ENCODE results near the gene PALLD.

DNA sequence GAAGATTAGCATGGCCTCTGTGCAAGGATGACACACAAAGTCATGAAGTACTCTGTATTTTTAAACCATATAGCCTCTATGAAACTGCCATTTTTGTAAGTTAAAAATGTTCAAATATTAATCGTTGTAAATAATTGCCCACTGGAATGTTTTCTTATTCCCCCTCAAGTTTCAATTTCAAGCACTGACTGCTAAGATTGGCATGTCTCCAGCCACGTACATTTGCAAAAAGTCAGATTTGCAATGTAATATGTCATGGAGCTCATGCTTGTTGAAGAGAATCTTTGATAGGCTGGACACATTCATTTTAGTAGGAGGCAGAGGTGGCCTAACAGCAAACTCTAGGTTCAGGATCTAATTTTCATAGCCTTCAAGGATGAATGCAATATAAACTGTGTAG lies 388.5 kb downstream of the PALLD start:
- TF ChIP-seq CTCF (IDR thresholded peaks at IDR 0.05) (no peak), TCF7L2 (IDR thresholded peaks at IDR 0.05; ENCODE audit: low read depth, low read length) (no peak), POLR2AphosphoS5 (IDR thresholded peaks at IDR 0.05; ENCODE audit: low read depth, low read length) (no peak), SIN3A (IDR thresholded peaks at IDR 0.05; ENCODE audit: borderline replicate concordance, insufficient read depth, low read depth, low read length) (no peak)
- TF ChIP-seq, protein P1, sequence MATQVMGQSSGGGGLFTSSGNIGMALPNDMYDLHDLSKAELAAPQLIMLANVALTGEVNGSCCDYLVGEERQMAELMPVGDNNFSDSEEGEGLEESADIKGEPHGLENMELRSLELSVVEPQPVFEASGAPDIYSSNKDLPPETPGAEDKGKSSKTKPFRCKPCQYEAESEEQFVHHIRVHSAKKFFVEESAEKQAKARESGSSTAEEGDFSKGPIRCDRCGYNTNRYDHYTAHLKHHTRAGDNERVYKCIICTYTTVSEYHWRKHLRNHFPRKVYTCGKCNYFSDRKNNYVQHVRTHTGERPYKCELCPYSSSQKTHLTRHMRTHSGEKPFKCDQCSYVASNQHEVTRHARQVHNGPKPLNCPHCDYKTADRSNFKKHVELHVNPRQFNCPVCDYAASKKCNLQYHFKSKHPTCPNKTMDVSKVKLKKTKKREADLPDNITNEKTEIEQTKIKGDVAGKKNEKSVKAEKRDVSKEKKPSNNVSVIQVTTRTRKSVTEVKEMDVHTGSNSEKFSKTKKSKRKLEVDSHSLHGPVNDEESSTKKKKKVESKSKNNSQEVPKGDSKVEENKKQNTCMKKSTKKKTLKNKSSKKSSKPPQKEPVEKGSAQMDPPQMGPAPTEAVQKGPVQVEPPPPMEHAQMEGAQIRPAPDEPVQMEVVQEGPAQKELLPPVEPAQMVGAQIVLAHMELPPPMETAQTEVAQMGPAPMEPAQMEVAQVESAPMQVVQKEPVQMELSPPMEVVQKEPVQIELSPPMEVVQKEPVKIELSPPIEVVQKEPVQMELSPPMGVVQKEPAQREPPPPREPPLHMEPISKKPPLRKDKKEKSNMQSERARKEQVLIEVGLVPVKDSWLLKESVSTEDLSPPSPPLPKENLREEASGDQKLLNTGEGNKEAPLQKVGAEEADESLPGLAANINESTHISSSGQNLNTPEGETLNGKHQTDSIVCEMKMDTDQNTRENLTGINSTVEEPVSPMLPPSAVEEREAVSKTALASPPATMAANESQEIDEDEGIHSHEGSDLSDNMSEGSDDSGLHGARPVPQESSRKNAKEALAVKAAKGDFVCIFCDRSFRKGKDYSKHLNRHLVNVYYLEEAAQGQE (IDR thresholded peaks at IDR 0.05; ENCODE audit: insufficient read depth in 1 of 2, low read depth in 2 of 2, low read length in 1 of 2) = no peak

Data from Panc1 (cell line).